ENCODE measurements around the gene ACP7. TPM values are rescaled to one million over a fixed set of nuclear protein-coding genes. Genes with fewer than 3 reads are reported as not detected.

Gene ACP7
- total RNA-seq, 1 donor from 2014 or later = not detected

DNA sequence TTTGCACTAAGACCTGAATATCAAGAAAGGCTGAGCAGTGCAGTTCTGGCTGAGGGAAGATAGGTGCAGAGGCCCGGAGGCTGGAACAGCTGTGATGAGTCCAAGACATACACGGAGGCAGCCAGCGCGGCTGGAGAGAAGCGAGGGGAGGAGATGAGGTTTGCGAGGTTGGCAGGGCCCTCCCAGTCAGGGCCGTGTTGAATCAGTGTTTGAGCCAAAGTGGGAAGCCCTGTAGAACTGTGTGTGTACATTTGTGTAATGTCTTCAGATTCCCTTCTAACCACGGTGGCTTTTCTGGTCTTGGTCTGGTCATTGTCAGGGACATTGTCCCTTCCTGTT lies 76.3 kb downstream of the ACP7 start:
- intact Hi-C loops (cut with micrococcal nuclease) = no loop called here
- DNase-seq = no peak
- Mint-ChIP-seq H3K27ac (no peak overlapping the region), H3K27me3 (no peaks in the 10 kb centered on the region), H3K4me3 (no peak overlapping the region), H3K4me1 (peaks cover 4% of the 10 kb centered on the region), H3K36me3 (ENCODE audit: low read depth) (peaks cover 7% of the 10 kb centered on the region), H3K9me3 (no peaks in the 10 kb centered on the region)
- ChIA-PET POLR2A (no interaction called here), CTCF (no interaction called here)
- ATAC-seq (ENCODE audit: low read depth) = no peak
- TF ChIP-seq, protein P1, sequence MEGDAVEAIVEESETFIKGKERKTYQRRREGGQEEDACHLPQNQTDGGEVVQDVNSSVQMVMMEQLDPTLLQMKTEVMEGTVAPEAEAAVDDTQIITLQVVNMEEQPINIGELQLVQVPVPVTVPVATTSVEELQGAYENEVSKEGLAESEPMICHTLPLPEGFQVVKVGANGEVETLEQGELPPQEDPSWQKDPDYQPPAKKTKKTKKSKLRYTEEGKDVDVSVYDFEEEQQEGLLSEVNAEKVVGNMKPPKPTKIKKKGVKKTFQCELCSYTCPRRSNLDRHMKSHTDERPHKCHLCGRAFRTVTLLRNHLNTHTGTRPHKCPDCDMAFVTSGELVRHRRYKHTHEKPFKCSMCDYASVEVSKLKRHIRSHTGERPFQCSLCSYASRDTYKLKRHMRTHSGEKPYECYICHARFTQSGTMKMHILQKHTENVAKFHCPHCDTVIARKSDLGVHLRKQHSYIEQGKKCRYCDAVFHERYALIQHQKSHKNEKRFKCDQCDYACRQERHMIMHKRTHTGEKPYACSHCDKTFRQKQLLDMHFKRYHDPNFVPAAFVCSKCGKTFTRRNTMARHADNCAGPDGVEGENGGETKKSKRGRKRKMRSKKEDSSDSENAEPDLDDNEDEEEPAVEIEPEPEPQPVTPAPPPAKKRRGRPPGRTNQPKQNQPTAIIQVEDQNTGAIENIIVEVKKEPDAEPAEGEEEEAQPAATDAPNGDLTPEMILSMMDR (IDR thresholded peaks at IDR 0.05) = no peak

Other genes starting within 250 kb of the ACP7 start
- gene HNRNPL, start 234.4 kb upstream of the ACP7 start, total RNA-seq = 528 and 546 TPM in 2 replicates
- gene RINL, start 206.1 kb upstream of the ACP7 start, total RNA-seq = 53.5 and 65.0 TPM in 2 replicates
- 28.4 and 32.7 TPM in 2 replicates for gene SIRT2, start 184.8 kb upstream of the ACP7 start, total RNA-seq
- 45.5 and 49.5 TPM in 2 replicates for gene NFKBIB, start 184.4 kb upstream of the ACP7 start, total RNA-seq
- 1.2 and 1.7 TPM in 2 replicates for gene CCER2, start 172.2 kb upstream of the ACP7 start, total RNA-seq
- gene SARS2, start 153.6 kb upstream of the ACP7 start, total RNA-seq = 46.4 and 50.9 TPM in 2 replicates
- 51.6 and 57.0 TPM in 2 replicates for gene MRPS12, start 153.4 kb upstream of the ACP7 start, total RNA-seq
- gene FBXO17, start 108.6 kb upstream of the ACP7 start, total RNA-seq = not detected in 2 replicates
- gene FBXO27, start 51.8 kb upstream of the ACP7 start, total RNA-seq = 0.24 TPM in 1 of 2 replicates, not detected in the other
- gene PAK4, start 41.4 kb downstream of the ACP7 start, total RNA-seq = 13.7 and 14.2 TPM in 2 replicates
- not detected in 2 replicates for gene NCCRP1, start 112.6 kb downstream of the ACP7 start, total RNA-seq
- not detected in 2 replicates for gene SYCN, start 119.9 kb downstream of the ACP7 start, total RNA-seq
- not detected in 2 replicates for gene IFNL3, start 160.6 kb downstream of the ACP7 start, total RNA-seq
- not detected in 2 replicates for gene IFNL4, start 164.5 kb downstream of the ACP7 start, total RNA-seq
- gene IFNL2, start 184.0 kb downstream of the ACP7 start, total RNA-seq = not detected in 2 replicates
- gene IFNL1, start 212.0 kb downstream of the ACP7 start, total RNA-seq = not detected in 2 replicates
- gene LRFN1, start 236.5 kb downstream of the ACP7 start, total RNA-seq = 0.58 and 0.71 TPM in 2 replicates